H54 (cell line): ENCODE results near the gene CFAP74.

ENCODE experiments used
- DNase-seq: peaks from one replicate; pipeline ENCODE4 v3.0.0; 2011; ENCODE audit warnings: low spot score, mixed read lengths; ENCODE audit not compliant: insufficient read length
- FAIRE-seq: peaks from 3 replicates; lab custom pipeline; 2011; peaks lifted over from hg19 to GRCh38; lab: Jason Lieb, UNC
- POLR2A ChIP-seq: IDR thresholded peaks from 2 replicates; pipeline ENCODE4 v1.6.1; 2011; ENCODE audit warnings: low read depth, mild to moderate bottlenecking, low read length

The CFAP74 gene, protein sequence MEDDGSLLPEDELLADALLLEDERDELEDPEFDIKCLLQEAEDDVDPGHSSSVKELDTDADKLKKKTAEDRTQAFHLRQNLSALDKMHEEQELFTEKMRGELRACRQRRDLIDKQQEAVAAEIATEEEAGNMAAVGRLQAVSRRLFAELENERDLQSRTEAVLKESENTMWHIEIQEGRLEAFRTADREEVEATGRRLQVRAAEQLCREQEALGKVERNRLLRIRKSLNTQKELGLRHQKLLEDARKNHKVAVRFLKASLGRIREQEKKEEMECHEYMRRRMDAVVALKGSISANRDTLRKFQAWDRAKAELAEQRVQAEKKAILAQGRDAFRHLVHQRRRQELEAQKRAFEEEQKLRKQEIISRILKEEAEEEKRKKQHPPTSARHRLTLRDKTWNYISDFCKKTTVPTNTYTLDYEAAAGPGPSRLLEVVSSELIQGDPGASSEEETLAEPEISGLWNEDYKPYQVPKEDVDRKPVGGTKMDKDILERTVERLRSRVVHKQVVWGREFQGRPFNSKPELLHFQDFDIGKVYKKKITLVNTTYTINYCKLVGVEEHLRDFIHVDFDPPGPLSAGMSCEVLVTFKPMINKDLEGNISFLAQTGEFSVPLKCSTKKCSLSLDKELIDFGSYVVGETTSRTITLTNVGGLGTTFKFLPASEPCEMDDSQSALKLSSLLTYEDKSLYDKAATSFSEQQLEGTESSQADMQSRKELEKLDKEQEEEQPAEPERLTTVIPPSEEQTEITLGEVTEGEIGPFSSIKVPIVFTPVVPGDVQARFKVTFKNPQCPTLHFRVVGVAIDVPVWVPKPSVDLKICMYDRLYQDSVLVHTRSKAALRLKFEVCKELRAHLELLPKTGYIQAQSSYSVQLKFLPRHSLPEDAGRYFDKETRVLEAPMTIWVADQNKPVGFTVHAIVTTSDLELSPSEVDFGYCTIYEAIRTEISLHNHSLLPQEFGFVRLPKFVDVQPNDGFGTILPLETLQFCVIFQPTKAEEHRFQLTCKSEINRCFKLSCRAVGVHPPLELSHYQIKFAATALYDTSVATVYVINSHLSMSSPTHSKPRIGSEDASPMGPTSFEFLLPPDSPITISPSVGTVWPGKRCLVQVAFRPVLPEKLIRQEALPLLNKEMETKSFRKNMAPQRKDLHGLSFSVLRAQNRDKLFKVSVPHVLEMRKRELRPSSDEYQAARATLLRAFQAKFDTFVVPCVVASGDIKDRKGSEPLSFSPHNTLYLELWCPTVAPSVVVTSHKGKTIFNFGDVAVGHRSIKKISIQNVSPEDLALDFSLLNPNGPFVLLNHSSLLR (N-terminal part only)

DNA sequence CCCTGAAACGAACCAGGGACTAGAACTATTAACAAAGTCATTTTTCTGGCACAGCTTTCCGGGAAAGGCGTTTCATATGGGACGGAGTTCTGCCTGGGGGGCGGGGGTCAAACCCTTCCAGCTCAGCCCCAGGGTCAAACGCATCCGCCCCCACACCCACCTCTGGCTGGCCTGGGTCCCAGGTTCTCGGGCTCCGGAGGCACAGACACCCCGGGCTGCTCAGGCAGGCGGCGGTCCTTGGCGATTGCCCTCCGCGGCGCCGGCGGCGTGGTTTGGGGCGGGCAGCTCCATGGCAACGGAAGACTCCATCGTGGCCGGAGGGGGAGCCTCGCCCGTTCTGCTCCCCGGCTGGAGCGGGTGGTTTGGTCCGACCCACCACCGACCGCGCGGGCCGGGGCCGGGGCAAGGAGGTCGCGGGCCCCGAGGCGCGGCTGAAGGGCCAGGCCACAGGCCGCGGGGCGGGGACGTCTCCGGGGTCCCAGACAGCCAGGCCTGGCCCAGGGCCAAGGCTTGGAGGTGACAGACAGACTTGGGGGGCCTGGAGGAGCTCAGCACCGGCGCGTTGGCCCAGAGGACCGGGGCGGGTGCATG, at the start of gene CFAP74:
Gene CFAP74, minus strand, starts transcription at position 246 of the 591 bp plus-strand sequence. CDS start 12,830 bp downstream, outside the sequence.
- FAIRE-seq (no peak), DNase-seq (no peak)

DNA sequence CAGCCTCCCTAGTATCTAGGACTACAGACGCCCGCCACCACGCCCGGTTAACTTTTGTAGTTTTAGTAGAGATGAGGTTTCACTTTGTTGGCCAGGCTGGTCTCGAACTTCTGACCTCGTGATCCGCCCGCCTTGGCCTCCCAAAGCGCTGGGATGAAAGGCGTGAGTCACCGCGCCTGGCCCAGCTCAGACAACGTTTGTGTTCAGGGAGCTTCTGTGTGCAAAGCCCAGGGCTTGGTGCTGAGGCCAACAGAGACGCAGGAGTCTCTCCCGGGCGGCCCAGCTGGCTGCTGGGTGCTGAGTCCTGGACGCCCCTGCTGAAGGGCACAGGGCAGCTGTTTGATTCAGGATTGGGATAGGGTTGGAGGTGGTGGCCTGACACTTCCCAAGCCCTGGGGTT, 49.6 kb upstream of the CFAP74 start:
- DNase-seq, result no peak
- no peak for TF ChIP-seq POLR2A
- FAIRE-seq, result no peak

More for the DNA sequence above, at the start of gene CFAP74:
- no peak for TF ChIP-seq POLR2A

DNA sequence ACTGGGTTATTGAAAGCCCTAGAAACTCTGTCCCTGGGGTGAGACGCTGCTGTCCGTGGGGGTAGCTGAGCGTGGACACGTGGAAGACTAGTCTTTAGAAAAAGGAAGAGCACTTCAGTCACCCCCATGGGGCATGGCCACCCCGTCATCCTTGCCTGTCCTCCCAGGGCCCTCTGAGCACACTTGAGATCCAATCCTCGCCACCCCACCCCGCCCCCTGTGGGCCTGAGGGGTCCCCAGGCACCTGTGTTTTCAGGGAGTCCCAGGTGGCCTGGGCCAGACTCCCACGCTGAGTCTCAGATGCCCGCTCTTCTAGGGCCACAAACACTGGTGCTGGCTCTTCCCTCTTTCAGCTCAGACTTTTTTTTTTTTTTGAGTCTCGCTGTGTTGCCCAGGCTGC, 49.2 kb upstream of the CFAP74 start:
- TF ChIP-seq POLR2A, result no peak
- FAIRE-seq (no peak), DNase-seq (no peak)

DNA sequence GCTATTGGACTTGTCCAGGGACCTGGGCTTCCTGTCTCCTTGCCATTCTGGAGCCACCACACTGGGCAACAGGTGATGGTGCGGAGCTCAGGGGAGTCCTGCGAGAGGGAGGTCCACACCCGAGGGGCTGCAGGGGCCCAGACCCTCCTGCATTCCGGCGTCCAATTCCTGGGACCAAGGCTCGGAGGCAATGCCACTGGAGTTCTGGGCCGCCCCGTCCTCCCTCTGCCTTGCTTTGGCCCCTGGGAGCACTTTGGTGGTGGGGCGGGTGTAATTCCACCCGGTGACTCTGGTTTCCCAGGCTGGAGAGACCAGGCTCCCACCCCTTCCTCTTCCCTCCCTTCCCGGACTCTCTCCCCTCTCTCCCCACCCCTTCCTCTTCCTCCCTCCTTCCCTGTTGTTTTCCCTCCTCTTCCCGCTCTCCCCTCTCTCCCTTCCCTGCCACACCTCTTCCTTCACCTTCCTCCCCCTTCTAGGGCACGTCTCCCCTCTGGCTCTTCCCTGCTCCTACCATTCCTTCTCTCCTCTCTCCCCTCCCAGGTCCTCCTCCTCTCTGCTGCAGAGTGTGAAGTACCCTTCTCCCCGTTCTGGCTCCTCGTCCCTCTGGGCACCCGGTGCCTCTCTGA, 48.6 kb upstream of the CFAP74 start:
- DNase-seq (no peak), FAIRE-seq (no peak)
- no peak for TF ChIP-seq POLR2A

DNA sequence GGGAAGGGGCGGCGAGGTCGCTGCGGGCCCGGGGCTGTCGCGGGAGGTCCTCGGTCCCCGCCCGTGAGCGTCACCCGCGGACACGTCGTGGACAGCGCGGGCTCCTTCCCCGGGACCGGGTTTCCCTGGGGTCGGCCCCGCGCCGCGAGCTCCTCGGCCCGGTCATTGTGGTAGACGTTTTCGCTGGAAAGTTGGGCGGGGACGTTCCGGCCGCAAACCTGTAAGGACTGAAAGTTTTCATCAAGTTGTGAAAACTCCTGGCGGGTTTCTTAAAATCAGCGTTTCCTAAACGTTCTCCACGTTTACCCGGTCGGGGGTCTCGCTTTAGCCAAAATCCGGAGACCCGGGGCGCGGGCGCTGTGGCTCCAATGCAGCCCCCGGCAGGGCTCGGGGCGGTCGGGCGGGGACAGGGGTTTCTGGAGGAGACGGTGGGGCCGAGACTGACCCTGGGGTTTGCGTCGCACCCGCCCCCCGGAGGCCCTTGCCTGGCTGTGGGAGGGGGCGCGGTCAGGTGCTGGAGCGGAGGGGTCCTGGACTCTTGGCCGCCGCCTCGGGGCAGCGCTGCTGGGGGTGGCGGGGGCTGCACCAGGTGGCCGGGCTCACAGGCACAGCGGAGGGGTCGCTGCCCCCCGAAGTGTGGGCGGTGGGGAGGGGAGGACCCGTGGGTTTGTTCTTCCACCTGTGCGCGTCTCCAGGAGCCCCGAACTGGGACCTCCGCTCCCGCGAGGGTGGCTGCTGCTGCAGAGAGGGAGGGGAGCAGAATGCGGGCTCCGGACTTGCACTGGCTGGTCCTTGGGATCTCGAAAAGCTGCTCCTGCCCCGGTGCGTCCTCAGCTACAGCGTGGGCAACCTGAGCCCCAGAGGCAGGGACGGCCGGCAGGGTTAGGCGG, 47.5 kb upstream of the CFAP74 start:
- DNase-seq, result no peak
- TF ChIP-seq POLR2A, result no peak
- FAIRE-seq, result no peak

DNA sequence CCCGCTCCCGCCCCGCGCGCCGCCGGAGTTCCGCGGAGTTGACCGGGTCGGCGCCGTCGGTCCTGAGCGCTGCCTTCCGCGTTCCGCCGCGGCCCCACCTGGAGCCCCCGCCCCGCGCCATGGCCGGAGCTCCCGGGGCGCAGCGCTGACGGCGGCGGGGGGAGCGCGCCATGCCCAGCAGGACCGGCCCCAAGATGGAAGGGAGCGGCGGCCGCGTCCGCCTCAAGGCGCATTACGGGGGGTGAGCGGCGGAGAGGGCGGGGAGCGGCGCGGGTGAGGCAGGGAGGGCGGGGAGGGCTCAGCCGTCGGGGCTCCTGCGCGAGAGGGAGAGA, 46.8 kb upstream of the CFAP74 start:
- FAIRE-seq (no peak), DNase-seq (no peak)
- TF ChIP-seq POLR2A, result no peak

DNA sequence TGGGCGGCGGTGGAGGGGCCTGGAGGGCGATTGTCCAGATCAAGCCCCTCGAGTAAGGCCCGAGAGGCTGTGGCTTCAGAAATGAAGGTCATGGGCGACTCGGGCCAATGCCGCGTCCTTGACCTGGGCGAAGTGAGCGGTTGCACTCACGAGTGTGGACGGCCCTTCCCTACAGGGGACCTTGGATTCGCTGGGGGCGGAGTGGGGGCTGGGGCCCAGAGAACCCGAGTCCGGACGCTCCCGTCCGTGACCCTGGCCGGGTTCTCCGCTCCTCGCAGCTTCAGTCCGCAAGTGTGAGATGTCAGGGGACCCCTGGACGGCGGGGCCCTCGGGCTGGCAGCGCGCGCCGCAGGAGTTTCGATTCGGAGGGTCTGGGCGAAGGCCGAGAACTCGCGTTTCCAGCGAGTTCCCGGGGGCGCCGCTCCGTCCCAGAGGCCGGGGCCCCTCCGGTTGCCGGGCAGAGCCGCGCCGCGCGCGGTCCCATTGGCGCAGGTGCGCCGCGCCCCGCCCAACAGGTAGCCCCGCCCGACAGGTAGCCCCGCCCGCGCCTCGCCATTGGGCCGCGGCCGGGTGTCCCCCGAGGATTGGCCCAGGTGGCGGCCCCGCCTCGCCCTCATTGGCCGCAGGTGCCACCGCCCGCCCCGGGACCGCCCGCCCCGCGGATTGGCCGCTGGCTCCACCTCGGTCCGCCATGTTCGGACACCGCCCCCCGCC, 46.3 kb upstream of the CFAP74 start, which contains the start of gene PRKCZ:
Gene PRKCZ, plus strand, starts transcription at position 694 of the 714 bp plus-strand sequence. CDS start 220 bp downstream, outside the sequence.
- DNase-seq, result no peak
- TF ChIP-seq POLR2A, result no peak
- no peak for FAIRE-seq

DNA sequence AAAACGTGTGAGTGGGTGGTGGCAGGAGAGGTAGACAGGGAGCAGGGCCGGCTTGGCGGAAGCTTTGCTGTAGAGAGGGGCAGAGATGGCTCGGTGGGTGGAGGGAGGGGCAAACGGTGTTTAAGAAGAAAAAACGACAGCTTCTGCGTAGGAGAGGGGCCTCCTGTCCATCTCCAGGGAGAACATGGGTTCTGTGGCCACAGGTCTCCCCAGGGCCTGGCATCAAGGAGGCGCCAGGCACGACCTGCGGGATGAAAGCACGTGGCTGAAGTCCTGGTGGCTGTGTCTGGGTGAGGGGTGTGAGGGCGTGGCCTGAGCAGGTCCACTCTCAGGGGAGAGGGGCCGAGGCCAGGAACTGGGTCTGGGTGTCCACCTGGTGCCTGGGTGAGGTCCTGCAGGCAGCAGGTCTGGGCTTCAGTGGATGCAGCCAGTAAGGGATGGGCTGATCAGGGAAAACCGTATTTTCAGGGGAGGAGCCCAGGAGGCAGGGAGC, 45.7 kb upstream of the CFAP74 start:
- no peak for TF ChIP-seq POLR2A
- DNase-seq, result no peak
- no peak for FAIRE-seq

DNA sequence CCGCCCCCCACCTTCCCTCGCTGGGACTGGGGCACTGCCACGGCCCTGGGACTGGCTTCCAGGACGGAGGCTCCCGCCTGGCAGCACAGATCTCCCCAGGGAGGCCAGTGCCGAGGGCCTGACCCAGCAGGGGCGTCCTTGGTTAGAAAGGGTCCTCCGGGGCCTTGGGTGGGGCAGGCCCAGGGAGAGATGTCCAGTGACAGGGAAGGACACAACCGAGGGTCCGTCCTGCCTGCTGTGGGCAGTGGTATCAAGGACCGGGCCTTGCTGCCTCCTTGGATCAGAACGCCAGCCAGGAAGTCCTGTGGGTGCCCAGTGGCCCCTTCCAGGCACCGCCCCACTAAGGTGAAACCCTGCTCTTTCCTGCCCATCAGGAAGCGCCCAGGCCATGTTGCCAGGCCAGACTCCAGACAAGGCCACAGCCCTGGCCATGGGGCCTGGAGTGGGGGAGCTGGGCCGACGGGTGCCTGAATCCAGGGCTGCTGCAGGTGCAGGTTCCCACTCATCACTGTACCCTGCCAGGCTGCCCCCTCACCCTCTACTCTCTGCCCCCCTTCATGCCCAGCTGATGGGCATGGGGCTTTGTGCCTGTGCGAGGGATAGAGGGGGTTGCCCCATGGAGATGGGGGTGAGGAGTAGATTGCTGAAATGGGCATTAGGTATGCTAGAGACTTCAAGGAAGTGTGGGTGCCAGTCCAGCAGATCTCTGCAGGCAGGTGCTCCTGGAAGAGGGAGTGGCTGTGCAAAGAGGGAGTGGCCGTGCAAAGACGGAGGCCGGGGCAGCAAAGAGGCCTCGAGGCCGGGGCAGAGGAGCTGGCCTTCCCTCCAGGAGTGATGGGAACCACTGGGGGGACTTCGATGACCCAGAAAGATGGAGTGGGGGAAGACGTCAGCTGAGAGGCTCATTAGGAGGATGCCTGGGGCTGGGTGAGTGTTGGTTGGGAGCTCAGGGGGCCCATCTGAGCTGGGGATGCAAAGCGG, 44.5 kb upstream of the CFAP74 start:
- TF ChIP-seq POLR2A, result no peak
- DNase-seq, result no peak
- no peak for FAIRE-seq
